Caco-2 (cell line): ENCODE measurements around the gene GABRD. TPM values are rescaled to one million over a fixed set of nuclear protein-coding genes. Genes with fewer than 3 reads are reported as not detected.

ENCODE experiments used
- BruUV-seq: library from RNA; stranded (reverse); fragments of 400-500 nt; replicated peaks from 2 replicates; lab custom pipeline; 2021; lab: Mats Ljungman, UMichigan
- CTCF ChIA-PET: fragments of 300-600 bp; sonication (Branson Sonifier 250); formaldehyde crosslinking; loops from one replicate; lab custom pipeline; 2022; ENCODE audit warnings: antibody characterized with exemption; lab: Charles Lee
- POLR2A ChIA-PET: fragments of 300-600 bp; sonication (Branson Sonifier 250); formaldehyde crosslinking; loops from one replicate; lab custom pipeline; 2022; ENCODE audit warnings: antibody characterized with exemption; lab: Charles Lee
- DNase-seq, 2 experiments: peaks; one replicate each; pipeline versions ENCODE4 v3.0.0 to v3.0.0-alpha.2; 2020 to 2022
- H3K27me3 ChIP-seq: replicated peaks from 2 replicates; pipeline ENCODE4 v1.6.0; 2011; ENCODE audit warnings: low read length; ENCODE audit not compliant: control insufficient read depth, insufficient read depth
- H3K36me3 ChIP-seq: 2 replicates; pipeline ENCODE4 v1.5.1; 2011; ENCODE audit warnings: low read length; ENCODE audit not compliant: control insufficient read depth, insufficient read depth
- H3K4me1 ChIP-seq: fragments of 250-450 bp; sonication (Bioruptor Pico); 2 replicates; pipeline ENCODE4 v1.5.1; 2020; ENCODE audit warnings: mild to moderate bottlenecking
- H3K4me3 ChIP-seq: 2 replicates; pipeline ENCODE4 v1.5.1; 2011; ENCODE audit warnings: low read depth, mild to moderate bottlenecking, control low read depth, low read length
- H3K9me3 ChIP-seq: fragments of 250-450 bp; sonication (Bioruptor Pico); 2 replicates; pipeline ENCODE4 v1.5.1; 2020; ENCODE audit warnings: mild to moderate bottlenecking, moderate library complexity
- H3K27ac Mint-ChIP-seq: one replicate; pipeline ENCODE4 v1.8.0; 2022; ENCODE audit warnings: mixed read lengths; ENCODE audit not compliant: unreplicated experiment
- H3K27me3 Mint-ChIP-seq: one replicate; pipeline ENCODE4 v1.8.0; 2022; ENCODE audit warnings: mixed read lengths; ENCODE audit not compliant: insufficient read depth, unreplicated experiment
- H3K36me3 Mint-ChIP-seq: one replicate; pipeline ENCODE4 v1.8.0; 2022; ENCODE audit warnings: mild to moderate bottlenecking, mixed read lengths; ENCODE audit not compliant: insufficient read depth, unreplicated experiment
- H3K4me1 Mint-ChIP-seq: one replicate; pipeline ENCODE4 v1.8.0; 2022; ENCODE audit warnings: low read depth, mixed read lengths; ENCODE audit not compliant: unreplicated experiment
- H3K4me3 Mint-ChIP-seq: one replicate; pipeline ENCODE4 v1.8.0; 2022; ENCODE audit warnings: mild to moderate bottlenecking, moderate library complexity, mixed read lengths; ENCODE audit not compliant: unreplicated experiment
- H3K9me3 Mint-ChIP-seq: one replicate; pipeline ENCODE4 v1.8.0; 2022; ENCODE audit warnings: mixed read lengths; ENCODE audit not compliant: unreplicated experiment
- intact Hi-C: fragments of 100-400 bp; cut with micrococcal nuclease; formaldehyde crosslinking; loops from one replicate; pipeline ENCODE4 v1.10.0; 2022; ENCODE audit not compliant: unreplicated experiment
- total RNA-seq: library from RNA; stranded (reverse); gene quantifications from 2 replicates; pipeline ENCODE4 v1.2.3, GENCODE V29; 2022
- TF ChIP-seq, protein P1 (sequence below), 2 experiments: fragments of 200-600 bp in 1 of 2; IDR thresholded peaks; 1 replicate in 1 of 2; 2 replicates in 1 of 2; pipeline versions ENCODE4 v1.5.1 to v1.8.0; 2011 to 2022; ENCODE audit warnings: antibody characterized with exemption in 1 of 2, control low read depth in 1 of 2, inconsistent platforms in 1 of 2, low read depth in 1 of 2, low read length in 1 of 2, mild to moderate bottlenecking in 1 of 2, moderate library complexity in 1 of 2; ENCODE audit not compliant: insufficient read depth in 1 of 2, severe bottlenecking in 1 of 2, unreplicated experiment in 1 of 2

Gene GABRD
- total RNA-seq, 1 experiment from 2014 or later, result 0.34 TPM

- no peaks in the 10 kb centered on the region for H3K9me3 Mint-ChIP-seq
- no TSS peak for BruUV-seq
- H3K9me3 ChIP-seq, result no peaks in the 10 kb centered on the region
- CTCF ChIA-PET, result no interaction called here
- no peak overlapping the region for H3K4me3 ChIP-seq
- H3K27me3 Mint-ChIP-seq, result peaks cover 5% of the 10 kb centered on the region
- DNase-seq, result no peak
- H3K36me3 Mint-ChIP-seq, result no peaks in the 10 kb centered on the region
- H3K4me3 Mint-ChIP-seq, result no peak overlapping the region
- intact Hi-C loops, result no loop called here
- no peaks in the 10 kb centered on the region for H3K27me3 ChIP-seq
- no peaks in the 10 kb centered on the region for H3K4me1 Mint-ChIP-seq
- POLR2A ChIA-PET, result no interaction called here
- TF ChIP-seq, protein P1, sequence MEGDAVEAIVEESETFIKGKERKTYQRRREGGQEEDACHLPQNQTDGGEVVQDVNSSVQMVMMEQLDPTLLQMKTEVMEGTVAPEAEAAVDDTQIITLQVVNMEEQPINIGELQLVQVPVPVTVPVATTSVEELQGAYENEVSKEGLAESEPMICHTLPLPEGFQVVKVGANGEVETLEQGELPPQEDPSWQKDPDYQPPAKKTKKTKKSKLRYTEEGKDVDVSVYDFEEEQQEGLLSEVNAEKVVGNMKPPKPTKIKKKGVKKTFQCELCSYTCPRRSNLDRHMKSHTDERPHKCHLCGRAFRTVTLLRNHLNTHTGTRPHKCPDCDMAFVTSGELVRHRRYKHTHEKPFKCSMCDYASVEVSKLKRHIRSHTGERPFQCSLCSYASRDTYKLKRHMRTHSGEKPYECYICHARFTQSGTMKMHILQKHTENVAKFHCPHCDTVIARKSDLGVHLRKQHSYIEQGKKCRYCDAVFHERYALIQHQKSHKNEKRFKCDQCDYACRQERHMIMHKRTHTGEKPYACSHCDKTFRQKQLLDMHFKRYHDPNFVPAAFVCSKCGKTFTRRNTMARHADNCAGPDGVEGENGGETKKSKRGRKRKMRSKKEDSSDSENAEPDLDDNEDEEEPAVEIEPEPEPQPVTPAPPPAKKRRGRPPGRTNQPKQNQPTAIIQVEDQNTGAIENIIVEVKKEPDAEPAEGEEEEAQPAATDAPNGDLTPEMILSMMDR (IDR thresholded peaks at IDR 0.05; ENCODE audit: insufficient read depth in 1 of 2, low read depth in 1 of 2, low read length in 1 of 2, severe bottlenecking in 1 of 2, unreplicated experiment in 1 of 2), result no peak
- no peaks in the 10 kb centered on the region for H3K4me1 ChIP-seq
- no peak overlapping the region for H3K27ac Mint-ChIP-seq
- no peaks in the 10 kb centered on the region for H3K36me3 ChIP-seq
These were observed 48.1 kb upstream of the GABRD start for GRCh38 chr1:1971017-1971416.

DNA sequence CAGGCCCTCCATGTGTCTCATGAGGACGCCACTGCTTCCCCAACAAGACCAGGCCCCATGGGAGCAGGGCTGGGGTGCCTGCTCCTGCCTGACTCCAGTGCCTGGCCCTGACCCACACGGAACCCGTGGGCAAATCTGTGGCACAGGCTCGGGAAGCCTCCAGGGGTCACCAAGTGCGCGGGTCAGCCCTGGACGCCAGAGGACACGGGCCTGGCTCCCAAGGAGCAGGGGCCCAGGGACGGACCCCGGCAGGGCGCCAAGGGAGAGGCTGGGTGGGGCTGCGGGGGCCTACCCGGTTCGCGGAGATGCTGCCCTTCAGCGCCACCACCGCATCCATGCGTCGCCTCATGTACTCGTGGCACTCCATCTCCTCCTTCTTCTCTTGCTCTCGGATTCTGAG lies 47.5 kb upstream of the GABRD start:
- intact Hi-C loops, result no loop called here
- BruUV-seq, result no TSS peak

GRCh38 chr1:1972976-1973715 lies 46.0 kb upstream of the GABRD start:
- POLR2A ChIA-PET, result no interaction called here
- Histone ChIP-seq H3K4me1 (no peaks in the 10 kb centered on the region), H3K4me3 (no peak overlapping the region), H3K36me3 (no peaks in the 10 kb centered on the region), H3K9me3 (no peaks in the 10 kb centered on the region), H3K27me3 (no peaks in the 10 kb centered on the region)
- TF ChIP-seq, protein P1 (IDR thresholded peaks at IDR 0.05; ENCODE audit: insufficient read depth in 1 of 2, low read depth in 1 of 2, low read length in 1 of 2, severe bottlenecking in 1 of 2, unreplicated experiment in 1 of 2), result no peak
- Mint-ChIP-seq H3K4me3 (no peak overlapping the region), H3K9me3 (no peaks in the 10 kb centered on the region), H3K27ac (no peak overlapping the region), H3K36me3 (no peaks in the 10 kb centered on the region), H3K4me1 (no peaks in the 10 kb centered on the region), H3K27me3 (peaks cover 7% of the 10 kb centered on the region)
- no TSS peak for BruUV-seq
- CTCF ChIA-PET, result no interaction called here
- intact Hi-C loops, result no loop called here
- no peak for DNase-seq

More for the DNA sequence above, 47.5 kb upstream of the GABRD start:
- Histone ChIP-seq H3K36me3 (no peaks in the 10 kb centered on the region), H3K9me3 (no peaks in the 10 kb centered on the region), H3K4me3 (no peak overlapping the region), H3K4me1 (no peaks in the 10 kb centered on the region), H3K27me3 (no peaks in the 10 kb centered on the region)
- H3K27ac Mint-ChIP-seq, result no peak overlapping the region
- ChIA-PET POLR2A (no interaction called here), CTCF (no interaction called here)
- TF ChIP-seq, protein P1 (IDR thresholded peaks at IDR 0.05; ENCODE audit: insufficient read depth in 1 of 2, low read depth in 1 of 2, low read length in 1 of 2, severe bottlenecking in 1 of 2, unreplicated experiment in 1 of 2), result no peak
- H3K9me3 Mint-ChIP-seq, result no peaks in the 10 kb centered on the region
- H3K36me3 Mint-ChIP-seq, result no peaks in the 10 kb centered on the region
- H3K4me1 Mint-ChIP-seq, result no peaks in the 10 kb centered on the region
- H3K4me3 Mint-ChIP-seq, result no peak overlapping the region
- no peak for DNase-seq
- H3K27me3 Mint-ChIP-seq, result peaks cover 8% of the 10 kb centered on the region
